ENCODE data around the gene LCN1. TPM values are rescaled to one million over a fixed set of nuclear protein-coding genes. Genes with fewer than 3 reads are reported as not detected.
"Not testable (repeated sequence)": the region's sequence is repeated elsewhere in the genome, so short reads cannot be mapped to it uniquely, and the experiment has no call there.

Gene LCN1
- polyA plus RNA-seq, 3 donors: not detected

DNA sequence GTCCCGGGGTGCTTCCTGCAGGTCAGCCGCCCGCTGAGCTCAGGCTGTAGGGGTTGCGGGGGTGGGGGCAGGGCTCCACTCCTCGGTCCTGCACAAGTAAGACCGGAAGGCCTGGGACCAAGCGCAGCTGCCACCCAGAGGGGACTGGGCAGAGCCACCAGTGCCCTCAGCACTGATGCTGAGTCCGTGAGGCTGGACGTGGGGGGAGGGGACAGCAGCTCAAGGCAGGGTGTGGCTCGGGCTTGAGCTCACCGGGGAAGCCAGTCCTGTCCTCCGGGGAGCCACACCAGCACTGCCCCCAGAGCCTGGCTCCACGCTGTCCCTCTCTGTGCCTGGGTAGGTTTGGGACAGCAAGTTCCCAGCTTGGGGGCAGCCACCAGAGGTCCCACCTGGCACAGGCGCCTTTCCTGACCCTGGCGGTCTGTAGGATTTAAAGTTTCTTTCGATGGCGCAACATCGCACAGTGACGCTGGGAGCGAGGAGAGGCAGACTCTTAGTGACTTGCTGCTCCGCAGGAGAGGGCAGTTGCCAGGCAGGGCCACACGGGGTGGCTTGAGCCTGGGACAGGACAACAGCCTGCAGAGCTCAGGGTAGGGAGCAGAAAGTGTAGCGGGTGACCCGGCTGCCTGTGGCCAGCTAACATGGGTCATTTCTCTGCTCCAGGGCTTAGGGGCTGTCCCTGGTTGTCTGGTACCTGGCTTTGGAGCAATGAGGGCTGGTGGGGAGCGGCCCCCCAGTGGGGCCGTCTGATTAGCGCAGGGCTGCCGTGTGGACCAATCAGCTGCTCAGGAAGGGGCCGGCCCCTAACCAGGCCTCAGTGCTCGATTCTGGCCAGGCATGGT lies 5.7 kb downstream of the LCN1 start:
- H3K27me3 ChIP-seq (ENCODE audit: control insufficient read depth in 2 of 2, insufficient read depth in 2 of 2, low read length in 2 of 2): no peaks in the 10 kb centered on the region
- Mint-ChIP-seq H3K27ac (no peak overlapping the region), H3K4me3 (no peak overlapping the region), H3K4me1 (no peaks in the 10 kb centered on the region), H3K27me3 (ENCODE audit: low read depth in 3 of 3) (peaks cover 5 to 8% (median 6%) of the 10 kb centered on the region in 3 donors), H3K36me3 (no peaks in the 10 kb centered on the region), H3K9me3 (peaks cover 0 to 8% (median 2%) of the 10 kb centered on the region in 7 donors)
- H3K27ac ChIP-seq (ENCODE audit: low read depth in 1 of 2, low read length in 2 of 2): no peak overlapping the region
- no peak overlapping the region for H3K4me2 ChIP-seq (replicated peaks; ENCODE audit: extremely low read depth, low read length, poor library complexity, severe bottlenecking)
- no peaks in the 10 kb centered on the region for H3K9me3 ChIP-seq (replicated peaks in 1 of 2; ENCODE audit: control insufficient read depth in 1 of 2, insufficient read depth in 1 of 2, low read length in 2 of 2)
- no peak for DNase-seq
- H3K36me3 ChIP-seq (replicated peaks in 1 of 2; ENCODE audit: control insufficient read depth in 1 of 2, insufficient read depth in 2 of 2, low read length in 2 of 2): no peaks in the 10 kb centered on the region
- H2AFZ ChIP-seq (ENCODE audit: insufficient read depth, low read depth, low read length, poor library complexity, severe bottlenecking): no peak overlapping the region
- H3K4me1 ChIP-seq (ENCODE audit: control insufficient read depth in 1 of 2, insufficient read depth in 2 of 2, low read length in 2 of 2): no peaks in the 10 kb centered on the region
- H3K9ac ChIP-seq (ENCODE audit: insufficient read depth, low read length, poor library complexity, severe bottlenecking): no peak overlapping the region
- 72% methylated on average over 26 of the region's 30 CpGs for WGBS (ENCODE audit: insufficient coverage)
- no peaks in the 10 kb centered on the region for H3K79me2 ChIP-seq (ENCODE audit: insufficient read depth, low read length)
- TF ChIP-seq, protein P1, sequence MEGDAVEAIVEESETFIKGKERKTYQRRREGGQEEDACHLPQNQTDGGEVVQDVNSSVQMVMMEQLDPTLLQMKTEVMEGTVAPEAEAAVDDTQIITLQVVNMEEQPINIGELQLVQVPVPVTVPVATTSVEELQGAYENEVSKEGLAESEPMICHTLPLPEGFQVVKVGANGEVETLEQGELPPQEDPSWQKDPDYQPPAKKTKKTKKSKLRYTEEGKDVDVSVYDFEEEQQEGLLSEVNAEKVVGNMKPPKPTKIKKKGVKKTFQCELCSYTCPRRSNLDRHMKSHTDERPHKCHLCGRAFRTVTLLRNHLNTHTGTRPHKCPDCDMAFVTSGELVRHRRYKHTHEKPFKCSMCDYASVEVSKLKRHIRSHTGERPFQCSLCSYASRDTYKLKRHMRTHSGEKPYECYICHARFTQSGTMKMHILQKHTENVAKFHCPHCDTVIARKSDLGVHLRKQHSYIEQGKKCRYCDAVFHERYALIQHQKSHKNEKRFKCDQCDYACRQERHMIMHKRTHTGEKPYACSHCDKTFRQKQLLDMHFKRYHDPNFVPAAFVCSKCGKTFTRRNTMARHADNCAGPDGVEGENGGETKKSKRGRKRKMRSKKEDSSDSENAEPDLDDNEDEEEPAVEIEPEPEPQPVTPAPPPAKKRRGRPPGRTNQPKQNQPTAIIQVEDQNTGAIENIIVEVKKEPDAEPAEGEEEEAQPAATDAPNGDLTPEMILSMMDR (IDR thresholded peaks at IDR 0.05): no peak
- no peaks in the 10 kb centered on the region for H4K20me1 ChIP-seq (ENCODE audit: insufficient read depth, low read length)
- intact Hi-C loops (cut with micrococcal nuclease): no loop called here
- no peak overlapping the region for H3K4me3 ChIP-seq (replicated peaks in 1 of 3; ENCODE audit: low read depth in 2 of 3, low read length in 3 of 3)

DNA sequence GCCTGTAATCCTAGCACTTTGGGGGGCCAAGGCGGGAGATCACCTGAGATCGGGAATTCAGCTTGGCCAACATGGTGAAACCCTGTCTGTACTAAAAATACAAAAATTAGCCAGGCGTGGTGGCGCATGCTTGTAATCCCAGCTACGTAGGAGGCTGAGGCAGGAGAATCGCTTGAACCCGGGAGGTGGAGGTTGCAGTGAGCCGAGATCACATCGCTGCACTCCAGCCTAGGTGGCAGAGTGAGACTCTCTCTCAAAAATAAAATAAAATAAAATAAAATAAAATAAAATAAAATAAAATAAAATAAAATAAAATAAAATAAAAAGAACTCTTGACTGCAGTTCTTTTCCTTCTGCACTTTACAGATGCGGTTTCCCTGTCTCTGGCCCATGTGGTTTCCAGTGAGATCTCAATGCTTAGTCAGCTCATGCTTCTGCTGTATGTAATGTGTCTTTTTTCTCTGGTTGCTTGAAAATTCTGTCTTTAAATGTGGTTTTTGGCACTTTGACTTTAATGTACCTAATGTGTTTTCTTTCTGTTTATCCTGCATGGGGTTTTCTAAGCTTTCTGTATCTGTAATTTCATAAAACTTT lies 7.7 kb downstream of the LCN1 start:
- H3K27ac ChIP-seq (ENCODE audit: low read depth in 1 of 2, low read length in 2 of 2); H3K9me3 Mint-ChIP-seq; H3K36me3 Mint-ChIP-seq; H4K20me1 ChIP-seq (ENCODE audit: insufficient read depth, low read length); intact Hi-C loops (cut with micrococcal nuclease); DNase-seq; H3K4me2 ChIP-seq (replicated peaks; ENCODE audit: extremely low read depth, low read length, poor library complexity, severe bottlenecking); H3K27me3 ChIP-seq (ENCODE audit: control insufficient read depth in 2 of 2, insufficient read depth in 2 of 2, low read length in 2 of 2); H2AFZ ChIP-seq (ENCODE audit: insufficient read depth, low read depth, low read length, poor library complexity, severe bottlenecking); H3K79me2 ChIP-seq (ENCODE audit: insufficient read depth, low read length); H3K9me3 ChIP-seq (replicated peaks in 1 of 2; ENCODE audit: control insufficient read depth in 1 of 2, insufficient read depth in 1 of 2, low read length in 2 of 2); H3K4me3 Mint-ChIP-seq; H3K36me3 ChIP-seq (replicated peaks in 1 of 2; ENCODE audit: control insufficient read depth in 1 of 2, insufficient read depth in 2 of 2, low read length in 2 of 2); H3K4me3 ChIP-seq (replicated peaks in 1 of 3; ENCODE audit: low read depth in 2 of 3, low read length in 3 of 3); H3K4me1 ChIP-seq (ENCODE audit: control insufficient read depth in 1 of 2, insufficient read depth in 2 of 2, low read length in 2 of 2); H3K9ac ChIP-seq (ENCODE audit: insufficient read depth, low read length, poor library complexity, severe bottlenecking); H3K4me1 Mint-ChIP-seq; H3K27ac Mint-ChIP-seq: not testable (repeated sequence)
- H3K27me3 Mint-ChIP-seq (ENCODE audit: low read depth in 3 of 3): peaks cover 5 to 11% (median 9%) of the 10 kb centered on the region in 3 donors
- 97% methylated on average over 5 of the region's 10 CpGs for WGBS (ENCODE audit: insufficient coverage)

Measured in CD14-positive monocyte (primary cell).